Astrocyte (in vitro differentiated cells and primary cell): ENCODE data around the gene TEX101. TPM values are rescaled to one million over a fixed set of nuclear protein-coding genes. Genes with fewer than 3 reads are reported as not detected.

Experiments used
- DNase-seq: peaks from one replicate; pipeline ENCODE4 v3.0.0-alpha.2; 2010; ENCODE audit warnings: low read depth
- FAIRE-seq: peaks from 2 replicates; lab custom pipeline; 2011; peaks lifted over from hg19 to GRCh38; lab: Jason Lieb, UNC
- H2AFZ ChIP-seq: 2 replicates; pipeline ENCODE4 v1.6.0; 2012; ENCODE audit warnings: low read depth, low read length, inconsistent platforms
- H3K27ac ChIP-seq: 2 replicates; pipeline ENCODE4 v1.5.1; 2011; ENCODE audit warnings: low read depth, low read length, inconsistent platforms
- H3K27me3 ChIP-seq: 2 replicates; pipeline ENCODE4 v1.6.0; 2011; ENCODE audit warnings: low read length, inconsistent platforms; ENCODE audit not compliant: insufficient read depth
- H3K36me3 ChIP-seq: 2 replicates; pipeline ENCODE4 v1.5.1; 2011; ENCODE audit warnings: low read length, inconsistent platforms; ENCODE audit not compliant: insufficient read depth
- H3K4me1 ChIP-seq: 2 replicates; pipeline ENCODE4 v1.5.1; 2011; ENCODE audit warnings: low read length, inconsistent platforms; ENCODE audit not compliant: insufficient read depth
- H3K4me2 ChIP-seq: 2 replicates; pipeline ENCODE4 v1.6.0; 2012; ENCODE audit warnings: low read length, inconsistent platforms
- H3K4me3 ChIP-seq: 2 replicates; pipeline ENCODE4 v1.5.1; 2011; ENCODE audit warnings: low read depth, mild to moderate bottlenecking, low read length, inconsistent platforms; ENCODE audit not compliant: insufficient read depth
- H3K79me2 ChIP-seq: 2 replicates; pipeline ENCODE4 v1.6.0; 2012; ENCODE audit warnings: mild to moderate bottlenecking, low read length, inconsistent platforms; ENCODE audit not compliant: insufficient read depth
- H3K9ac ChIP-seq: 2 replicates; pipeline ENCODE4 v1.6.0; 2012; ENCODE audit warnings: mild to moderate bottlenecking, low read length, inconsistent platforms
- H3K9me3 ChIP-seq: 2 replicates; pipeline ENCODE4 v1.5.1; 2012; ENCODE audit warnings: low read depth, mild to moderate bottlenecking, low read length, inconsistent platforms; ENCODE audit not compliant: insufficient read depth
- H4K20me1 ChIP-seq: 2 replicates; pipeline ENCODE4 v1.6.0; 2012; ENCODE audit warnings: low read length, inconsistent platforms; ENCODE audit not compliant: insufficient read depth
- H3K27ac Mint-ChIP-seq: one replicate; pipeline ENCODE4 v1.8.0; 2021; ENCODE audit warnings: mild to moderate bottlenecking, mixed read lengths; ENCODE audit not compliant: unreplicated experiment
- H3K27me3 Mint-ChIP-seq: one replicate; pipeline ENCODE4 v1.8.0; 2021; ENCODE audit warnings: low read depth, mixed read lengths; ENCODE audit not compliant: unreplicated experiment
- H3K36me3 Mint-ChIP-seq: one replicate; pipeline ENCODE4 v1.8.0; 2021; ENCODE audit warnings: low read depth, mixed read lengths; ENCODE audit not compliant: unreplicated experiment
- H3K4me1 Mint-ChIP-seq: one replicate; pipeline ENCODE4 v1.8.0; 2021; ENCODE audit warnings: low read depth, mixed read lengths; ENCODE audit not compliant: unreplicated experiment
- H3K4me3 Mint-ChIP-seq: one replicate; pipeline ENCODE4 v1.8.0; 2021; ENCODE audit warnings: mild to moderate bottlenecking, moderate library complexity, mixed read lengths; ENCODE audit not compliant: unreplicated experiment
- H3K9me3 Mint-ChIP-seq: one replicate; pipeline ENCODE4 v1.8.0; 2021; ENCODE audit warnings: mild to moderate bottlenecking, mixed read lengths; ENCODE audit not compliant: unreplicated experiment
- CTCF ChIP-seq: IDR thresholded peaks from 2 replicates; pipeline ENCODE4 v1.5.1; 2011; ENCODE audit warnings: low read depth, mild to moderate bottlenecking, inconsistent platforms, low read length, moderate library complexity; ENCODE audit not compliant: insufficient read depth
- EZH2 ChIP-seq: IDR thresholded peaks from 2 replicates; pipeline ENCODE4 v1.6.1; 2012; ENCODE audit warnings: mild to moderate bottlenecking, low read length, inconsistent platforms; ENCODE audit not compliant: insufficient read depth
- total RNA-seq: library from RNA; stranded (reverse); gene quantifications from 2 replicates; pipeline ENCODE4 v1.2.1, GENCODE V29; 2021

TEX101 gene
- total RNA-seq, 1 donor from 2014 or later: not detected

GRCh38 chr19:43420954-43421353 is 6.3 kb downstream of the TEX101 start:
- Mint-ChIP-seq H3K4me1 (no peaks in the 10 kb centered on the region), H3K4me3 (no peak overlapping the region), H3K36me3 (no peaks in the 10 kb centered on the region), H3K9me3 (no peaks in the 10 kb centered on the region), H3K27ac (no peak overlapping the region), H3K27me3 (peaks cover 6% of the 10 kb centered on the region)
- TF ChIP-seq EZH2 (no peak), CTCF (no peak)
- Histone ChIP-seq H3K36me3 (no peaks in the 10 kb centered on the region), H3K9ac (no peak overlapping the region), H3K79me2 (no peaks in the 10 kb centered on the region), H3K4me2 (no peak overlapping the region), H3K4me1 (peaks cover 3% of the 10 kb centered on the region), H3K27me3 (no peaks in the 10 kb centered on the region), H3K27ac (no peak overlapping the region), H2AFZ (no peak overlapping the region), H3K9me3 (no peaks in the 10 kb centered on the region), H4K20me1 (no peaks in the 10 kb centered on the region), H3K4me3 (no peak overlapping the region)
- no peak for FAIRE-seq
- no peak for DNase-seq

DNA sequence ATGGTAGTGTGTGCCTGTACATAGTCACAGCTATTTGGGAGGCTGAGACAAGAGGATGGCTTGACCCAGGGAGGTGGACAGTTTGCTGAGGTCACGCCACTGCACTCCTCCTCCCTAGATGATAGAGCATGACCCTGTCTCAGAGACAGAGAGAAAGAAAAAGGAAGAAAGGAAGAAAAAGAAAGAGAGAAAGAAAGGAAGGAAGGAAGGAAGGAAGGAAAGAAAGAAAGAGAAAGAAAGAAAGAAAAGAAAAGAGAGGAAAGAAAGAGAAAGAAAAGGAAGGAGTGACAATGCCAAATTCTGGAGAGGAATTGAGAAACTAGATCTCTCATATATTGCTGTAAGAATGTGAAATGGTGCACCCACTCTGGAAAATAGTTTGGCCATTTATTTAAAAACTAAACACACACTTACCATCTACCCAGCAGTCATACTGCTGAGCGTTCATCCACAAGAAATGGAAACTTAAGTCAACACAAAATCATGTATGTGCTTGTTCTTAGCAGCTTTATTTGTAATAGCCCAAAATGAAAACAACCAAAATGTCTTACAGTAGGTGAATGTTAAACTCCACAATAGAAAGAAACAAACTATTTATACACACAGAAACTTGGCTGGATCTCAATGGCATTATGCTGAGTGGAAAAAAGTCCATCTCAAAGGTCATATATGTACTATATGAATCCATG is 7.5 kb downstream of the TEX101 start:
- Histone ChIP-seq H2AFZ (no peak overlapping the region), H3K4me3 (no peak overlapping the region), H3K9me3 (no peaks in the 10 kb centered on the region), H3K36me3 (no peaks in the 10 kb centered on the region), H3K4me2 (no peak overlapping the region), H3K27ac (no peak overlapping the region), H3K79me2 (no peaks in the 10 kb centered on the region), H4K20me1 (no peaks in the 10 kb centered on the region), H3K4me1 (peaks cover 4% of the 10 kb centered on the region), H3K9ac (no peak overlapping the region), H3K27me3 (no peaks in the 10 kb centered on the region)
- TF ChIP-seq CTCF: no peak
- no peak for TF ChIP-seq EZH2
- Mint-ChIP-seq H3K4me1 (no peaks in the 10 kb centered on the region), H3K27me3 (peaks cover 6% of the 10 kb centered on the region), H3K4me3 (no peak overlapping the region), H3K36me3 (no peaks in the 10 kb centered on the region), H3K9me3 (no peaks in the 10 kb centered on the region), H3K27ac (no peak overlapping the region)
- no peak for FAIRE-seq
- DNase-seq: no peak

- H2AFZ ChIP-seq: no peak overlapping the region
- FAIRE-seq (no peak), DNase-seq (no peak)
- Mint-ChIP-seq H3K4me1 (no peaks in the 10 kb centered on the region), H3K9me3 (no peaks in the 10 kb centered on the region), H3K27ac (no peak overlapping the region), H3K36me3 (no peaks in the 10 kb centered on the region), H3K4me3 (no peak overlapping the region), H3K27me3 (peaks cover 6% of the 10 kb centered on the region)
- peaks cover 4% of the 10 kb centered on the region for H3K4me1 ChIP-seq
- no peaks in the 10 kb centered on the region for H3K27me3 ChIP-seq
- H3K9me3 ChIP-seq: no peaks in the 10 kb centered on the region
- H4K20me1 ChIP-seq: no peaks in the 10 kb centered on the region
- no peak overlapping the region for H3K9ac ChIP-seq
- H3K36me3 ChIP-seq: no peaks in the 10 kb centered on the region
- no peaks in the 10 kb centered on the region for H3K79me2 ChIP-seq
- H3K27ac ChIP-seq: no peak overlapping the region
- no peak overlapping the region for H3K4me3 ChIP-seq
- no peak overlapping the region for H3K4me2 ChIP-seq
- TF ChIP-seq EZH2 (no peak), CTCF (no peak)
Observed at GRCh38 chr19:43422689-43423066, 8.0 kb downstream of the TEX101 start.
